ENCODE results near the gene TDRD12.

DNA sequence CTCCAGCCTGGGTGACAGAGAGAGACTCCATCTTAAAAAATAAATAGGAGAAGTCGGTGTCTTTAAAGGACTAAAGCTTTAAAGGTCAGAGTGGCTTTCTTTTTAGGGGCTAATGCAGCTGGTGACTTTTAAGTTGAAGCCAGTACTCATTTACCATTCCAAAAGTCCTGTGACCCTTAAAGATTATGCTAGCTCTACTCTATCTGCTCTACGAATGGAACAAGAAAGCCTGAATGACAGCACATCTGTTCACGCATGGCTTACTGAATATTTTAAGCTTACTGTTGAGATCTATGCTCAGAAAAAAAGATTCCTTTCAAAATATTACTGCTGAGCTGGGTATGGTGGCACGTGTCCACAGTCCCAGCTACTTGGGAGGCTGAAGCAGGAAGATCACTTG is 16.4 kb downstream of the TDRD12 start:
- TF ChIP-seq, protein P1, sequence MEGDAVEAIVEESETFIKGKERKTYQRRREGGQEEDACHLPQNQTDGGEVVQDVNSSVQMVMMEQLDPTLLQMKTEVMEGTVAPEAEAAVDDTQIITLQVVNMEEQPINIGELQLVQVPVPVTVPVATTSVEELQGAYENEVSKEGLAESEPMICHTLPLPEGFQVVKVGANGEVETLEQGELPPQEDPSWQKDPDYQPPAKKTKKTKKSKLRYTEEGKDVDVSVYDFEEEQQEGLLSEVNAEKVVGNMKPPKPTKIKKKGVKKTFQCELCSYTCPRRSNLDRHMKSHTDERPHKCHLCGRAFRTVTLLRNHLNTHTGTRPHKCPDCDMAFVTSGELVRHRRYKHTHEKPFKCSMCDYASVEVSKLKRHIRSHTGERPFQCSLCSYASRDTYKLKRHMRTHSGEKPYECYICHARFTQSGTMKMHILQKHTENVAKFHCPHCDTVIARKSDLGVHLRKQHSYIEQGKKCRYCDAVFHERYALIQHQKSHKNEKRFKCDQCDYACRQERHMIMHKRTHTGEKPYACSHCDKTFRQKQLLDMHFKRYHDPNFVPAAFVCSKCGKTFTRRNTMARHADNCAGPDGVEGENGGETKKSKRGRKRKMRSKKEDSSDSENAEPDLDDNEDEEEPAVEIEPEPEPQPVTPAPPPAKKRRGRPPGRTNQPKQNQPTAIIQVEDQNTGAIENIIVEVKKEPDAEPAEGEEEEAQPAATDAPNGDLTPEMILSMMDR (conservative IDR thresholded peaks at IDR 0.05; ENCODE audit: low read depth, low read length) = no peak
- TF ChIP-seq EZH2 (IDR thresholded peaks at IDR 0.05; ENCODE audit: borderline replicate concordance, low read depth, low read length, poor library complexity, severe bottlenecking) = no peak

Data from A673 (cell line).